ENCODE data around the gene CNN1. TPM values are rescaled to one million over a fixed set of nuclear protein-coding genes. Genes with fewer than 3 reads are reported as not detected.
A peak's percentile ranks its signal among the peaks of the same experiment; 100 is the strongest.

The CNN1 gene
- total and polyA plus RNA-seq, 2 of the 13 experiments (the other 11 are each of a cell fraction or from before 2014, with no cell fraction given) = 0.70 to 1.1 TPM

DNA sequence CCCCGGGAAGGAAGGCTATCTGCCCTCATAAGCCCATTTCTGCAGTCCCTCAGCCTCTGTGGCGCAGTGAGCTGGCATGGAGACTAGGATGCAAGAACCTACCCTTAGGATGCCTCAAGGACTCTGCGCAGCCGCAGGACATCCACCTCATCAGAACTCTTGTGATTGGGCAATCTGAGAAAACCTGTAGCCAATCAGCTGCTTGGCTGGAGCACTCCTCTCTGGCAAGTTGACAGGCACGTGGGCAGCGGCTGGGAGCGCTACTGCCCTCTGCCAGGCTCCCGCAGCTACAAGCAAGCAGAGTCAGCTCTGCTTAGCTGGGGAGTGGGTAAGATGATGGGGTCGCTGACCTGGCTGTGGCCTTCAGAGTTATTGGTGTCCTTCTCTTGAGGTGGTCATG, 8.2 kb upstream of the CNN1 start (continued):
- TF ChIP-seq, protein P1, sequence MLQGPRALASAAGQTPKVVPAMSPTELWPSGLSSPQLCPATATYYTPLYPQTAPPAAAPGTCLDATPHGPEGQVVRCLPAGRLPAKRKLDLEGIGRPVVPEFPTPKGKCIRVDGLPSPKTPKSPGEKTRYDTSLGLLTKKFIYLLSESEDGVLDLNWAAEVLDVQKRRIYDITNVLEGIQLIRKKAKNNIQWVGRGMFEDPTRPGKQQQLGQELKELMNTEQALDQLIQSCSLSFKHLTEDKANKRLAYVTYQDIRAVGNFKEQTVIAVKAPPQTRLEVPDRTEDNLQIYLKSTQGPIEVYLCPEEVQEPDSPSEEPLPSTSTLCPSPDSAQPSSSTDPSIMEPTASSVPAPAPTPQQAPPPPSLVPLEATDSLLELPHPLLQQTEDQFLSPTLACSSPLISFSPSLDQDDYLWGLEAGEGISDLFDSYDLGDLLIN (CRISPR knock-in tag; IDR thresholded peaks at IDR 0.05; ENCODE audit: borderline replicate concordance) = no peak
- TF ChIP-seq ZNF329 (CRISPR knock-in tag; IDR thresholded peaks at IDR 0.05; ENCODE audit: low read depth) (no peak), NCOA1 (CRISPR knock-in tag; IDR thresholded peaks at IDR 0.05) (no peak), AHR (CRISPR knock-in tag; IDR thresholded peaks at IDR 0.05) (0 out of 2 replicates have a peak, but pooled peaks have one; percentile 38), HNRNPUL1 (IDR thresholded peaks at IDR 0.05; ENCODE audit: low read depth, low read length) (no peak), ARNT2 (CRISPR knock-in tag; IDR thresholded peaks at IDR 0.05; ENCODE audit: low read depth) (0 out of 2 replicates have a peak, but pooled peaks have one; percentile 60), ELF3 (CRISPR knock-in tag; IDR thresholded peaks at IDR 0.05) (peak; percentile 59; the same call in 1 of the 2 replicates), ZFP62 (CRISPR knock-in tag; IDR thresholded peaks at IDR 0.05) (no peak)
- TF ChIP-seq, protein P2, sequence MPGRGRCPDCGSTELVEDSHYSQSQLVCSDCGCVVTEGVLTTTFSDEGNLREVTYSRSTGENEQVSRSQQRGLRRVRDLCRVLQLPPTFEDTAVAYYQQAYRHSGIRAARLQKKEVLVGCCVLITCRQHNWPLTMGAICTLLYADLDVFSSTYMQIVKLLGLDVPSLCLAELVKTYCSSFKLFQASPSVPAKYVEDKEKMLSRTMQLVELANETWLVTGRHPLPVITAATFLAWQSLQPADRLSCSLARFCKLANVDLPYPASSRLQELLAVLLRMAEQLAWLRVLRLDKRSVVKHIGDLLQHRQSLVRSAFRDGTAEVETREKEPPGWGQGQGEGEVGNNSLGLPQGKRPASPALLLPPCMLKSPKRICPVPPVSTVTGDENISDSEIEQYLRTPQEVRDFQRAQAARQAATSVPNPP (CRISPR knock-in tag; IDR thresholded peaks at IDR 0.05) = no peak
- TF ChIP-seq, protein P3, sequence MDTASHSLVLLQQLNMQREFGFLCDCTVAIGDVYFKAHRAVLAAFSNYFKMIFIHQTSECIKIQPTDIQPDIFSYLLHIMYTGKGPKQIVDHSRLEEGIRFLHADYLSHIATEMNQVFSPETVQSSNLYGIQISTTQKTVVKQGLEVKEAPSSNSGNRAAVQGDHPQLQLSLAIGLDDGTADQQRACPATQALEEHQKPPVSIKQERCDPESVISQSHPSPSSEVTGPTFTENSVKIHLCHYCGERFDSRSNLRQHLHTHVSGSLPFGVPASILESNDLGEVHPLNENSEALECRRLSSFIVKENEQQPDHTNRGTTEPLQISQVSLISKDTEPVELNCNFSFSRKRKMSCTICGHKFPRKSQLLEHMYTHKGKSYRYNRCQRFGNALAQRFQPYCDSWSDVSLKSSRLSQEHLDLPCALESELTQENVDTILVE (CRISPR knock-in tag; IDR thresholded peaks at IDR 0.05) = 0 out of 2 replicates have a peak, but pooled peaks have one; percentile 43
- TF ChIP-seq, protein P4, sequence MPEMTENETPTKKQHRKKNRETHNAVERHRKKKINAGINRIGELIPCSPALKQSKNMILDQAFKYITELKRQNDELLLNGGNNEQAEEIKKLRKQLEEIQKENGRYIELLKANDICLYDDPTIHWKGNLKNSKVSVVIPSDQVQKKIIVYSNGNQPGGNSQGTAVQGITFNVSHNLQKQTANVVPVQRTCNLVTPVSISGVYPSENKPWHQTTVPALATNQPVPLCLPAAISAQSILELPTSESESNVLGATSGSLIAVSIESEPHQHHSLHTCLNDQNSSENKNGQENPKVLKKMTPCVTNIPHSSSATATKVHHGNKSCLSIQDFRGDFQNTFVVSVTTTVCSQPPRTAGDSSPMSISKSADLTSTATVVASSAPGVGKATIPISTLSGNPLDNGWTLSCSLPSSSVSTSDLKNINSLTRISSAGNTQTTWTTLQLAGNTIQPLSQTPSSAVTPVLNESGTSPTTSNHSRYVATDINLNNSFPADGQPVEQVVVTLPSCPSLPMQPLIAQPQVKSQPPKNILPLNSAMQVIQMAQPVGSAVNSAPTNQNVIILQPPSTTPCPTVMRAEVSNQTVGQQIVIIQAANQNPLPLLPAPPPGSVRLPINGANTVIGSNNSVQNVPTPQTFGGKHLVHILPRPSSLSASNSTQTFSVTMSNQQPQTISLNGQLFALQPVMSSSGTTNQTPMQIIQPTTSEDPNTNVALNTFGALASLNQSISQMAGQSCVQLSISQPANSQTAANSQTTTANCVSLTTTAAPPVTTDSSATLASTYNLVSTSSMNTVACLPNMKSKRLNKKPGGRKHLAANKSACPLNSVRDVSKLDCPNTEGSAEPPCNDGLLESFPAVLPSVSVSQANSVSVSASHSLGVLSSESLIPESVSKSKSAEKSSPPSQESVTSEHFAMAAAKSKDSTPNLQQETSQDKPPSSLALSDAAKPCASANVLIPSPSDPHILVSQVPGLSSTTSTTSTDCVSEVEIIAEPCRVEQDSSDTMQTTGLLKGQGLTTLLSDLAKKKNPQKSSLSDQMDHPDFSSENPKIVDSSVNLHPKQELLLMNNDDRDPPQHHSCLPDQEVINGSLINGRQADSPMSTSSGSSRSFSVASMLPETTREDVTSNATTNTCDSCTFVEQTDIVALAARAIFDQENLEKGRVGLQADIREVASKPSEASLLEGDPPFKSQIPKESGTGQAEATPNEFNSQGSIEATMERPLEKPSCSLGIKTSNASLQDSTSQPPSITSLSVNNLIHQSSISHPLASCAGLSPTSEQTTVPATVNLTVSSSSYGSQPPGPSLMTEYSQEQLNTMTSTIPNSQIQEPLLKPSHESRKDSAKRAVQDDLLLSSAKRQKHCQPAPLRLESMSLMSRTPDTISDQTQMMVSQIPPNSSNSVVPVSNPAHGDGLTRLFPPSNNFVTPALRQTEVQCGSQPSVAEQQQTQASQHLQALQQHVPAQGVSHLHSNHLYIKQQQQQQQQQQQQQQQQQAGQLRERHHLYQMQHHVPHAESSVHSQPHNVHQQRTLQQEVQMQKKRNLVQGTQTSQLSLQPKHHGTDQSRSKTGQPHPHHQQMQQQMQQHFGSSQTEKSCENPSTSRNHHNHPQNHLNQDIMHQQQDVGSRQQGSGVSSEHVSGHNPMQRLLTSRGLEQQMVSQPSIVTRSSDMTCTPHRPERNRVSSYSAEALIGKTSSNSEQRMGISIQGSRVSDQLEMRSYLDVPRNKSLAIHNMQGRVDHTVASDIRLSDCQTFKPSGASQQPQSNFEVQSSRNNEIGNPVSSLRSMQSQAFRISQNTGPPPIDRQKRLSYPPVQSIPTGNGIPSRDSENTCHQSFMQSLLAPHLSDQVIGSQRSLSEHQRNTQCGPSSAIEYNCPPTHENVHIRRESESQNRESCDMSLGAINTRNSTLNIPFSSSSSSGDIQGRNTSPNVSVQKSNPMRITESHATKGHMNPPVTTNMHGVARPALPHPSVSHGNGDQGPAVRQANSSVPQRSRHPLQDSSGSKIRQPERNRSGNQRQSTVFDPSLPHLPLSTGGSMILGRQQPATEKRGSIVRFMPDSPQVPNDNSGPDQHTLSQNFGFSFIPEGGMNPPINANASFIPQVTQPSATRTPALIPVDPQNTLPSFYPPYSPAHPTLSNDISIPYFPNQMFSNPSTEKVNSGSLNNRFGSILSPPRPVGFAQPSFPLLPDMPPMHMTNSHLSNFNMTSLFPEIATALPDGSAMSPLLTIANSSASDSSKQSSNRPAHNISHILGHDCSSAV (CRISPR knock-in tag; IDR thresholded peaks at IDR 0.05; ENCODE audit: borderline replicate concordance) = no peak
- TF ChIP-seq, protein P5, sequence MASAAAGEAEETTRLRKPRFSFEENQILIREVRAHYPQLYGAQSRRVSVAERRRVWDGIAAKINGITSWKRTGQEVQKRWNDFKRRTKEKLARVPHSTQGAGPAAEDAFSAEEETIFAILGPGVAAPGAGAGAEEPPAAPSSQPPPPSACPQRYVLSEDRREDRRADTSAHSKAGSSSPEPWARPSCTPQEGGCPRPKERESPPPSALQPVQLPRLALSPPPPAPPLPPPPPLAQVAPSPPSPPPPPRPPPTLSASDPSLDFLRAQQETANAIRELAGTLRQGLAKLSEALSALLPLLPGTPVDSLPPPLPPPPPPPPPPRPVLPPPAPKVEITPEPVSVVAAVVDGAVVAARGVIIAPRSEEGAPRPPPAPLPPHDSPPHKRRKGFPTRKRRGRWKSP (CRISPR knock-in tag; IDR thresholded peaks at IDR 0.05) = 0 out of 2 replicates have a peak, but pooled peaks have one; percentile 43

All from HepG2 (cell line).